Endothelial cell of umbilical vein (primary cell): ENCODE measurements around the gene SLC9A9. TPM values are rescaled to one million over a fixed set of nuclear protein-coding genes. Genes with fewer than 3 reads are reported as not detected.

ENCODE experiments used
- BruUV-seq: library from RNA; stranded (reverse); fragments of 400-500 nt; replicated peaks from 2 replicates; lab custom pipeline; 2021; lab: Mats Ljungman, UMichigan
- CTCF ChIA-PET: fragments of 300-600, 350-600 bp; sonication (Branson Sonifier 250); formaldehyde crosslinking; loops from one replicate; lab custom pipeline; 2021; ENCODE audit warnings: antibody characterized with exemption, inconsistent platforms; lab: Charles Lee
- POLR2A ChIA-PET: fragments of 300-600, 350-600 bp; sonication (Branson Sonifier 250); formaldehyde crosslinking; loops from one replicate; lab custom pipeline; 2021; ENCODE audit warnings: antibody characterized with exemption, inconsistent platforms; lab: Charles Lee
- DNase-seq: peaks from one replicate; pipeline ENCODE4 v3.0.0-alpha.2; 2011; ENCODE audit warnings: low read depth, low spot score
- FAIRE-seq: peaks from 2 replicates; lab custom pipeline; 2011; peaks lifted over from hg19 to GRCh38; lab: Jason Lieb, UNC
- H2AFZ ChIP-seq: 2 replicates; pipeline ENCODE4 v1.6.0; 2012; ENCODE audit warnings: low read depth, low read length, control low read depth, inconsistent platforms
- H3K27ac ChIP-seq: 2 replicates; pipeline ENCODE4 v1.5.1; 2011; ENCODE audit warnings: low read depth, mild to moderate bottlenecking, control low read depth, low read length, moderate library complexity; ENCODE audit not compliant: insufficient read depth
- H3K27me3 ChIP-seq, 2 experiments: 2 replicates each; pipeline versions ENCODE4 v1.6.0 to v1.6.1; 2011; ENCODE audit warnings: low read length in 2 of 2, mixed read lengths in 1 of 2; ENCODE audit not compliant: control insufficient read depth in 2 of 2, insufficient read depth in 2 of 2
- H3K36me3 ChIP-seq, 2 experiments: 2 replicates in 1 of 2; 3 replicates in 1 of 2; pipeline ENCODE4 v1.5.1; 2011; ENCODE audit warnings: low read length in 2 of 2, mild to moderate bottlenecking in 1 of 2, moderate library complexity in 1 of 2; ENCODE audit not compliant: control insufficient read depth in 2 of 2, insufficient read depth in 2 of 2; ENCODE audit errors: extremely low read depth in 1 of 2
- H3K4me1 ChIP-seq: 3 replicates; pipeline ENCODE4 v1.5.1; 2011; ENCODE audit warnings: mild to moderate bottlenecking, low read length; ENCODE audit not compliant: control insufficient read depth, insufficient read depth; ENCODE audit errors: extremely low read depth
- H3K4me2 ChIP-seq: 2 replicates; pipeline ENCODE4 v1.6.1; 2011; ENCODE audit warnings: low read length, control low read depth, mixed read lengths; ENCODE audit not compliant: insufficient read depth
- H3K4me3 ChIP-seq, 3 experiments: fragments of 200-600 bp in 1 of 3; sonication (generic), shearing (Covaris generic) in 1 of 3; replicated peaks in 1 of 3; 2 replicates each; pipeline ENCODE4 v1.5.1; 2011 to 2016; ENCODE audit warnings: control low read depth in 3 of 3, low read length in 3 of 3, mild to moderate bottlenecking in 2 of 3, inconsistent platforms in 1 of 3, low read depth in 1 of 3, moderate library complexity in 1 of 3; ENCODE audit not compliant: insufficient read depth in 1 of 3
- H3K79me2 ChIP-seq: 2 replicates; pipeline ENCODE4 v1.6.0; 2012; ENCODE audit warnings: low read length, inconsistent platforms; ENCODE audit not compliant: control insufficient read depth, insufficient read depth
- H3K9ac ChIP-seq: replicated peaks from 2 replicates; pipeline ENCODE3; 2011; ENCODE audit warnings: low read length, control low read depth; ENCODE audit not compliant: insufficient read depth; ENCODE audit errors: extremely low read depth
- H3K9me1 ChIP-seq: replicated peaks from 3 replicates; pipeline ENCODE4 v1.6.0; 2011; ENCODE audit warnings: mild to moderate bottlenecking, low read length; ENCODE audit not compliant: control insufficient read depth, insufficient read depth; ENCODE audit errors: extremely low read depth
- H3K9me3 ChIP-seq: replicated peaks from 2 replicates; pipeline ENCODE4 v1.5.1; 2012; ENCODE audit warnings: low read length, inconsistent platforms; ENCODE audit not compliant: control insufficient read depth, insufficient read depth
- H4K20me1 ChIP-seq: replicated peaks from 2 replicates; pipeline ENCODE3; 2011; ENCODE audit warnings: mild to moderate bottlenecking, low read length; ENCODE audit not compliant: control insufficient read depth, insufficient read depth; ENCODE audit errors: extremely low read depth
- EZH2 ChIP-seq: IDR thresholded peaks from 2 replicates; pipeline ENCODE4 v1.6.1; 2012; ENCODE audit warnings: borderline replicate concordance, low read depth, mild to moderate bottlenecking, moderate library complexity, low read length, inconsistent platforms; ENCODE audit not compliant: severe bottlenecking
- FOS ChIP-seq: IDR thresholded peaks from 2 replicates; pipeline ENCODE4 v1.6.1; 2011; ENCODE audit warnings: mild to moderate bottlenecking, low read length, moderate library complexity, borderline replicate concordance; ENCODE audit not compliant: insufficient read depth
- GATA2 ChIP-seq: IDR thresholded peaks from 2 replicates; pipeline ENCODE4 v1.7.0; 2011; ENCODE audit warnings: low read depth, mild to moderate bottlenecking, moderate library complexity, mixed read lengths, low read length; ENCODE audit not compliant: insufficient read length, insufficient read depth
- JUN ChIP-seq: IDR thresholded peaks from 2 replicates; pipeline ENCODE4 v1.6.1; 2011; ENCODE audit warnings: borderline replicate concordance, low read depth; ENCODE audit not compliant: insufficient read length, insufficient read depth
- MYC ChIP-seq: IDR thresholded peaks from one replicate; pipeline ENCODE4 v1.6.1; 2011; ENCODE audit warnings: mild to moderate bottlenecking, low read depth, low read length
- POLR2A ChIP-seq: IDR thresholded peaks from 2 replicates; pipeline ENCODE4 v1.6.1; 2012; ENCODE audit warnings: low read depth, mild to moderate bottlenecking, control low read depth, low read length
- POLR2AphosphoS5 ChIP-seq: IDR thresholded peaks from 2 replicates; pipeline ENCODE4 v1.6.1; 2012; ENCODE audit warnings: low read depth, mild to moderate bottlenecking, control low read depth, low read length, moderate library complexity; ENCODE audit not compliant: insufficient read depth
- dilution Hi-C: fragments of 300-500 bp; cut with MboI; formaldehyde crosslinking; loops from one replicate; pipeline ENCODE4 v1.15.0; 2019; ENCODE audit warnings: low sequenced_read_pairs; ENCODE audit not compliant: extremely low pct_ligation_motif_present
- intact Hi-C: fragments of 100-400 bp; cut with micrococcal nuclease; formaldehyde crosslinking; loops from one replicate; pipeline ENCODE4 v1.10.0; 2022
- polyA plus RNA-seq, 4 experiments: library from polyadenylated mRNA; depleted of rRNA in 3 of 4; stranded (reverse) in 3 of 4; unstranded in 1 of 4; fragments of >200 nt; gene quantifications; 2 replicates each; pipeline versions ENCODE4 v1.2.1 to v1.2.3, GENCODE V29; 2011 to 2012; ENCODE audit warnings: missing spikeins in 1 of 4
- total RNA-seq: library from RNA; stranded (reverse); gene quantifications from 2 replicates; pipeline ENCODE4 v1.2.3, GENCODE V29; 2021
- TF ChIP-seq, protein P1 (sequence below), 2 donors: IDR thresholded peaks; 1 replicate in 1 of 2; 2 replicates in 1 of 2; pipeline ENCODE4 v1.5.1; 2011; ENCODE audit warnings: low read length in 2 of 2, mild to moderate bottlenecking in 2 of 2, moderate library complexity in 2 of 2, control low read depth in 1 of 2, inconsistent platforms in 1 of 2, low read depth in 1 of 2; ENCODE audit not compliant: insufficient read depth in 1 of 2; ENCODE audit errors: extremely low read depth in 1 of 2
- TF ChIP-seq, protein P2 (sequence below): IDR thresholded peaks from 2 replicates; pipeline ENCODE4 v1.6.1; 2011; ENCODE audit not compliant: insufficient read depth, insufficient read length

The SLC9A9 gene
- total and polyA plus RNA-seq, 2 donors (not counting 3 experiments of a cell fraction or from before 2014, with no cell fraction given) = 1.5 to 1.8 TPM

DNA sequence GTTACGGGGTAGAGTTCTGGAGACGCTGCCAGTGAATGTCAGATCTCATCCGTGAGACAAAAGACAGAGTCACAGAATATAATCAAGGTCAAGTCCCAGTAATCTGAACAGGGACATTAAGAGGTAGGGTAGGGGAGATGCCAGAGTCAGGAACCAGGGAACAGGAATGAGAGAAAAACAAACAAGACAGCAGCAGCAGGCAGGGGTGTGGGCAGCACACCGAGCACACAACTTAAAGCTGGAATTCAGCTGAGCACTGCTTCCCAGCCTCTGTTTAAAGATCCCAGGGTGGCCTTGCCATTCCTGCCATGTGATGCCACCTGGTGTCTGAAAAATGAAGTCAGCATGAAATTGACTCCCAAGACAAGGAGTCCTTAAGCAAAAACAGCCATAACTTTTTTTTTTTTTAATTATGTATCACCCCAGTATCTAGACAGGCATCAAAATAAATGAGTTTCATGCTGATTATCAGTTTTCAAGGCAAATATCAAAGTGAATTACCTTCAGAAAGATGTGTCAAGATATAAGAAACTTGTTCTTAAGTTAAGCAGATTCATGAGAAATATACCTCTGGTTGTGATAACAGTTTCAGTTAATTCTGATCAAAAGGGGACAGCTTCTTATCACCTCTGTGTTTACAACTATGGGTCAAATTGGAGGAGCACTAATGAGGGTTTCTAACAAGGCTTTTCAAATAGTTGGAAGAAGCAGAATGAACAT is 203.7 kb downstream of the SLC9A9 start:
- dilution Hi-C loops (no loop called here), intact Hi-C loops (loop anchor here (1.0 to 10.0 kb wide), 6 partner anchors 30 to 580 kb away; no protein-coding TSS in a partner anchor)
- CTCF ChIA-PET = interaction anchor here (0.6 to 6.3 kb wide), 33 partner anchors 11 to 642 kb away, joined by 3 to 62 read pairs (median 4); partner anchors contain the start of gene CHST2
- Histone ChIP-seq H3K79me2 (no peaks in the 10 kb centered on the region), H2AFZ (peak overlapping the region; percentile 86), H3K4me3 (no peak overlapping the region), H3K9me1 (no peaks in the 10 kb centered on the region), H3K4me1 (peaks cover 11% of the 10 kb centered on the region), H3K36me3 (no peaks in the 10 kb centered on the region), H3K4me2 (no peak overlapping the region), H3K27ac (no peak overlapping the region), H3K9me3 (no peaks in the 10 kb centered on the region), H3K9ac (no peak overlapping the region), H4K20me1 (no peaks in the 10 kb centered on the region), H3K27me3 (no peaks in the 10 kb centered on the region)
- DNase-seq = peak; percentile 87
- no peak for TF ChIP-seq POLR2AphosphoS5
- TF ChIP-seq, protein P1, sequence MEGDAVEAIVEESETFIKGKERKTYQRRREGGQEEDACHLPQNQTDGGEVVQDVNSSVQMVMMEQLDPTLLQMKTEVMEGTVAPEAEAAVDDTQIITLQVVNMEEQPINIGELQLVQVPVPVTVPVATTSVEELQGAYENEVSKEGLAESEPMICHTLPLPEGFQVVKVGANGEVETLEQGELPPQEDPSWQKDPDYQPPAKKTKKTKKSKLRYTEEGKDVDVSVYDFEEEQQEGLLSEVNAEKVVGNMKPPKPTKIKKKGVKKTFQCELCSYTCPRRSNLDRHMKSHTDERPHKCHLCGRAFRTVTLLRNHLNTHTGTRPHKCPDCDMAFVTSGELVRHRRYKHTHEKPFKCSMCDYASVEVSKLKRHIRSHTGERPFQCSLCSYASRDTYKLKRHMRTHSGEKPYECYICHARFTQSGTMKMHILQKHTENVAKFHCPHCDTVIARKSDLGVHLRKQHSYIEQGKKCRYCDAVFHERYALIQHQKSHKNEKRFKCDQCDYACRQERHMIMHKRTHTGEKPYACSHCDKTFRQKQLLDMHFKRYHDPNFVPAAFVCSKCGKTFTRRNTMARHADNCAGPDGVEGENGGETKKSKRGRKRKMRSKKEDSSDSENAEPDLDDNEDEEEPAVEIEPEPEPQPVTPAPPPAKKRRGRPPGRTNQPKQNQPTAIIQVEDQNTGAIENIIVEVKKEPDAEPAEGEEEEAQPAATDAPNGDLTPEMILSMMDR (IDR thresholded peaks at IDR 0.05; ENCODE audit: extremely low read depth in 1 of 2, insufficient read depth in 1 of 2, low read depth in 1 of 2, low read length in 2 of 2) = peak; percentile 55 to 60
- POLR2A ChIA-PET = no interaction called here
- peak; percentile 87 for FAIRE-seq
- BruUV-seq = no TSS peak

DNA sequence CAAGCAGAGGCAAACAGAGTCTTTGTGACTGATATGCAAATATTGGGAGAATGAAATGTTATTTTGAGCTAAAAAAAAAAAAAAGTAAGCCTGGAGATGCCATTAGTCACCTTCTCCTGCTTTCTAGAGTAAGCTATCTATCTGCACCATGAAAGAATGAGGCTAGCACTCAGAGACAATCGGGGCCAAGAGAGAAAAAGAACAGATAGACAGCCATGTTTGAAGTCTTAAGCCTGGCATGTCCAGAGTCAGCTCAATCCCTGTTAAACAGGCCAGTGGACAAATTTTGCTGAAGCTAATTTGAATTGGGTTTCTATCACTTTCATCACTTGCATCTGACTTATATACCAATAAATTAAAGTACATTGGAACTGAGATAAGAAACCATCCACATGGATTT is 204.4 kb downstream of the SLC9A9 start:
- TF ChIP-seq EZH2 (no peak), GATA2 (no peak), FOS (no peak), MYC (no peak), POLR2AphosphoS5 (no peak), POLR2A (no peak), JUN (no peak)
- TF ChIP-seq, protein P1 (IDR thresholded peaks at IDR 0.05; ENCODE audit: extremely low read depth in 1 of 2, insufficient read depth in 1 of 2, low read depth in 1 of 2, low read length in 2 of 2) = no peak
- TF ChIP-seq, protein P2, sequence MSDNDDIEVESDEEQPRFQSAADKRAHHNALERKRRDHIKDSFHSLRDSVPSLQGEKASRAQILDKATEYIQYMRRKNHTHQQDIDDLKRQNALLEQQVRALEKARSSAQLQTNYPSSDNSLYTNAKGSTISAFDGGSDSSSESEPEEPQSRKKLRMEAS = no peak
- BruUV-seq = no TSS peak
- ChIA-PET POLR2A (no interaction called here), CTCF (interaction anchor here (0.6 to 6.3 kb wide), 34 partner anchors 11 to 642 kb away, joined by 3 to 62 read pairs (median 4); partner anchors contain the start of gene CHST2)
- H3K4me3 ChIP-seq = no peak overlapping the region
- H3K27me3 ChIP-seq = no peaks in the 10 kb centered on the region
- intact Hi-C loops (loop anchor here (1.0 to 10.0 kb wide), 5 partner anchors 31 to 579 kb away; no protein-coding TSS in a partner anchor), dilution Hi-C loops (no loop called here)
- H4K20me1 ChIP-seq = no peaks in the 10 kb centered on the region
- no peak overlapping the region for H3K9ac ChIP-seq
- no peaks in the 10 kb centered on the region for H3K36me3 ChIP-seq
- H3K4me2 ChIP-seq = no peak overlapping the region
- peaks cover 11% of the 10 kb centered on the region for H3K4me1 ChIP-seq
- no peak for DNase-seq
- H2AFZ ChIP-seq = no peak overlapping the region
- H3K9me1 ChIP-seq = no peaks in the 10 kb centered on the region
- H3K79me2 ChIP-seq = no peaks in the 10 kb centered on the region
- no peak for FAIRE-seq
- H3K9me3 ChIP-seq = no peaks in the 10 kb centered on the region
- H3K27ac ChIP-seq = no peak overlapping the region
